CD4-positive, alpha-beta T cell (primary cell): ENCODE measurements around the gene HMCN2. TPM values are rescaled to one million over a fixed set of nuclear protein-coding genes. Genes with fewer than 3 reads are reported as not detected.

Source experiments
- ATAC-seq: fragments of 200-7000 bp; cut with Tn5 transposase; one replicate; pipeline ENCODE4 v1.10.0; 2022; ENCODE audit warnings: mild to moderate bottlenecking; ENCODE audit not compliant: poor library complexity
- CTCF ChIA-PET: fragments of 350-600 bp; sonication (Branson Sonifier 250); formaldehyde crosslinking; loops from one replicate; lab custom pipeline; 2021; ENCODE audit warnings: antibody characterized with exemption, inconsistent platforms; lab: Charles Lee
- POLR2A ChIA-PET: fragments of 350-600 bp; sonication (Branson Sonifier 250); formaldehyde crosslinking; loops from one replicate; lab custom pipeline; 2021; ENCODE audit warnings: antibody characterized with exemption, inconsistent platforms; lab: Charles Lee
- DNase-seq, 14 experiments: peaks; one replicate each; pipeline ENCODE4 v3.0.0-alpha.2; 2013 to 2020; ENCODE audit warnings: mixed read lengths in 2 of 14
- H3K27ac ChIP-seq, 2 donors: one replicate each; pipeline versions ENCODE4 v1.5.1 to v1.7.0; 2013; ENCODE audit warnings: low read length in 2 of 2, low read depth in 1 of 2, mild to moderate bottlenecking in 1 of 2
- H3K27me3 ChIP-seq, 2 experiments: 1 replicate in 1 of 2; 2 replicates in 1 of 2; pipeline versions ENCODE4 v1.6.1 to v1.7.0; 2013; ENCODE audit warnings: low read length in 2 of 2, control low read depth in 1 of 2, mild to moderate bottlenecking in 1 of 2, moderate library complexity in 1 of 2; ENCODE audit not compliant: insufficient read depth in 2 of 2, control insufficient read depth in 1 of 2
- H3K36me3 ChIP-seq: one replicate; pipeline ENCODE4 v1.6.1; 2013; ENCODE audit warnings: low read length, control low read depth; ENCODE audit not compliant: insufficient read depth
- H3K4me1 ChIP-seq: one replicate; pipeline ENCODE4 v1.6.1; 2013; ENCODE audit warnings: low read length, control low read depth; ENCODE audit not compliant: insufficient read depth
- H3K4me3 ChIP-seq: one replicate; pipeline ENCODE4 v1.5.1; 2013; ENCODE audit warnings: mild to moderate bottlenecking, low read length, moderate library complexity
- H3K9me3 ChIP-seq, 2 experiments: 1 replicate in 1 of 2; 2 replicates in 1 of 2; pipeline versions ENCODE4 v1.6.1 to v1.7.0; 2013; ENCODE audit warnings: low read length in 2 of 2, mild to moderate bottlenecking in 2 of 2, control low read depth in 1 of 2, moderate library complexity in 1 of 2; ENCODE audit not compliant: control insufficient read depth in 1 of 2, insufficient read depth in 1 of 2
- H3K27ac Mint-ChIP-seq: one replicate; pipeline ENCODE4 v1.8.0; 2020; ENCODE audit warnings: mixed read lengths
- H3K27me3 Mint-ChIP-seq: one replicate; pipeline ENCODE4 v1.8.0; 2021; ENCODE audit warnings: mixed read lengths
- H3K36me3 Mint-ChIP-seq: one replicate; pipeline ENCODE4 v1.8.0; 2021; ENCODE audit warnings: low read depth, mixed read lengths
- H3K4me1 Mint-ChIP-seq: one replicate; pipeline ENCODE4 v1.8.0; 2021; ENCODE audit warnings: low read depth, mixed read lengths
- H3K4me3 Mint-ChIP-seq: one replicate; pipeline ENCODE4 v1.8.0; 2020; ENCODE audit warnings: mild to moderate bottlenecking, mixed read lengths
- H3K9me3 Mint-ChIP-seq: one replicate; pipeline ENCODE4 v1.8.0; 2020; ENCODE audit warnings: mixed read lengths
- CTCF ChIP-seq: fragments of 200-600 bp; IDR thresholded peaks from one replicate; pipeline ENCODE4 v1.8.0; 2022; ENCODE audit warnings: antibody characterized with exemption, mild to moderate bottlenecking
- intact Hi-C, 2 experiments: fragments of 100-400 bp; cut with DNase I in 1 of 2; cut with micrococcal nuclease in 1 of 2; formaldehyde crosslinking; loops; one replicate each; pipeline versions ENCODE4 v1.15.1 to v1.9.0; 2023 to 2025; cut with DNase I, micrococcal nuclease
- total RNA-seq, 174 experiments: library from RNA in 2 of 174; stranded (reverse) in 2 of 174; gene quantifications; one replicate each; pipeline ENCODE4 v1.2.3 and lab custom pipeline; 2021 to 2026

Gene HMCN2
- total RNA-seq, 2 experiments from 2014 or later = not detected

DNA sequence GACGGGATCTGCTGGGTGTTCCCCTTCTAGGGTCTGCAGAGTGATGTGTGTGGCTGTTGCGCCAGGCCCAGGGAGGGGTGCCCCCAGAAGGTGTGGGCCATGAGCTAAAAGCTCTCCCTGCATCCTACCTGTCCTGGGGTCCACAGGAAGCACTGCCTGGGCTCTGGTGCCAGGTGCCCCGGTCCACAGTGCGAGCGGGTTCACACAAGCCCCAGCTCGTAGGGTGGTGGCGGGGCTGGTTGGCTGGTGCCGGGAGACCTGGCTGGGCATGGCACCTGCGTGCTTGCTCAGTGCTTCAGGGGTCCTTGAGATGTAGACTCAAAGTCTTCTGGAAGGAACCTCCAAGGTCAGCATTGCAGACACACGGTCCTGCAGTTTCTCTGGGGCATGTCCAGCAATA is 204.7 kb downstream of the HMCN2 start:
- Histone ChIP-seq H3K4me3 (no peak overlapping the region), H3K9me3 (peaks cover 0 to 31% of the 10 kb centered on the region in 2 experiments), H3K4me1 (no peaks in the 10 kb centered on the region), H3K27me3 (peaks cover 50 to 57% of the 10 kb centered on the region in 2 experiments), H3K36me3 (no peaks in the 10 kb centered on the region), H3K27ac (no peak overlapping the region)
- ATAC-seq (no peak), DNase-seq (no peak)
- no peaks in the 10 kb centered on the region for H3K36me3 Mint-ChIP-seq
- H3K4me1 Mint-ChIP-seq = no peaks in the 10 kb centered on the region
- H3K4me3 Mint-ChIP-seq = no peak overlapping the region
- H3K9me3 Mint-ChIP-seq = no peaks in the 10 kb centered on the region
- H3K27ac Mint-ChIP-seq = no peak overlapping the region
- TF ChIP-seq CTCF = no peak
- intact Hi-C loops = no loop called here
- POLR2A ChIA-PET = no interaction called here
- peaks cover 41% of the 10 kb centered on the region for H3K27me3 Mint-ChIP-seq
- CTCF ChIA-PET = no interaction called here

GRCh38 chr9:130470950-130471349 is 205.4 kb downstream of the HMCN2 start:
- Histone ChIP-seq H3K4me1 (no peaks in the 10 kb centered on the region), H3K36me3 (no peaks in the 10 kb centered on the region), H3K9me3 (peaks cover 0 to 29% of the 10 kb centered on the region in 2 experiments), H3K4me3 (no peak overlapping the region), H3K27ac (no peak overlapping the region), H3K27me3 (peaks cover 45 to 50% of the 10 kb centered on the region in 2 experiments)
- H3K27ac Mint-ChIP-seq = no peak overlapping the region
- no peaks in the 10 kb centered on the region for H3K4me1 Mint-ChIP-seq
- H3K4me3 Mint-ChIP-seq = no peak overlapping the region
- CTCF ChIA-PET = no interaction called here
- H3K36me3 Mint-ChIP-seq = no peaks in the 10 kb centered on the region
- ATAC-seq = no peak
- intact Hi-C loops = no loop called here
- H3K9me3 Mint-ChIP-seq = no peaks in the 10 kb centered on the region
- no peak for DNase-seq
- POLR2A ChIA-PET = no interaction called here
- H3K27me3 Mint-ChIP-seq = peaks cover 41% of the 10 kb centered on the region
- no peak for TF ChIP-seq CTCF

DNA sequence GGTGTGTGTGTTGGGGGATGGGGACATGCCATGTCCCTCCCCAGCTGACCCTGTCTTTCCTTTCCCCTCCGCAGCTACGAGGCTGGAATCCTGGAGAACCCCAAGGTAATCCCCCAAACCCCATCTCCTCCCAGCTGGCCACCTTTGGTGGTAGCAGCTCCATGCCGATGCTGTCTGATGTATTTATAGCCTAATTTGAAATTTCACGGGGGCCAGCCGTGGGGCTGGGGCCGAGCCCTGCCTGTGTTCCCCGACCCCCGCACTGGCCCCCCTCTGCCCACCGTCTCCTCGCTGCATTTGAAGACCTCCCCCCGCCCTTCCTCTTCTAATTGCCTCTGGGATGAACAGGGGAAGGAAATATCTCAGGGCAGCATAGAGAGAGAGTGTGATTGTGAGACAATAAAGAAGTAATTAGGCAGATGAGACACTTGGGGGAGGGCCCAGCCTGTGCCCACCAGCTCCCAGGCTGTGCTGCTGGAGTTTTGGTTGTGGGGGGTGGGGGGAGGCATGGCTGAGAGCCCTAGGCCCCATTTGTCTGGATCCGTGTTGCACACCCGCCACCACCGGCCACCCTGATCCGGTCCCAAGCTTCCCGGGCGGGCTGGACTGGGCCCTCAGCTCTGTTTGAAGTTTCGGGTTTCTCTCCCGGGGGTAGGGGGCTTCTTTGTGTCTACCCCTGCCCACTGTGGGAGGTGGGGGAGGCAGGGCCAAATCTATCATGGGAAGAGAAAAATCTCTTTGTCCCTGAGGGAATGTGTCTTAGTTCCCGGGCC is 206.0 kb downstream of the HMCN2 start:
- CTCF ChIA-PET = no interaction called here
- no peak for ATAC-seq
- Mint-ChIP-seq H3K27me3 (peaks cover 41% of the 10 kb centered on the region), H3K9me3 (no peaks in the 10 kb centered on the region), H3K36me3 (no peaks in the 10 kb centered on the region), H3K4me3 (no peak overlapping the region), H3K27ac (no peak overlapping the region), H3K4me1 (no peaks in the 10 kb centered on the region)
- Histone ChIP-seq H3K9me3 (peaks cover 0 to 24% of the 10 kb centered on the region in 2 experiments), H3K4me3 (no peak overlapping the region), H3K36me3 (no peaks in the 10 kb centered on the region), H3K4me1 (no peaks in the 10 kb centered on the region), H3K27ac (no peak overlapping the region), H3K27me3 (peaks cover 41 to 43% of the 10 kb centered on the region in 2 experiments)
- POLR2A ChIA-PET = no interaction called here
- no peak for DNase-seq
- TF ChIP-seq CTCF = no peak
- intact Hi-C loops = no loop called here
